ENCODE measurements around the gene CRYGN. TPM values are rescaled to one million over a fixed set of nuclear protein-coding genes. Genes with fewer than 3 reads are reported as not detected.

The CRYGN gene
- total and polyA plus RNA-seq, 12 donors, result 0.07 to 0.72 (median 0.22) TPM; not detected in 8

DNA sequence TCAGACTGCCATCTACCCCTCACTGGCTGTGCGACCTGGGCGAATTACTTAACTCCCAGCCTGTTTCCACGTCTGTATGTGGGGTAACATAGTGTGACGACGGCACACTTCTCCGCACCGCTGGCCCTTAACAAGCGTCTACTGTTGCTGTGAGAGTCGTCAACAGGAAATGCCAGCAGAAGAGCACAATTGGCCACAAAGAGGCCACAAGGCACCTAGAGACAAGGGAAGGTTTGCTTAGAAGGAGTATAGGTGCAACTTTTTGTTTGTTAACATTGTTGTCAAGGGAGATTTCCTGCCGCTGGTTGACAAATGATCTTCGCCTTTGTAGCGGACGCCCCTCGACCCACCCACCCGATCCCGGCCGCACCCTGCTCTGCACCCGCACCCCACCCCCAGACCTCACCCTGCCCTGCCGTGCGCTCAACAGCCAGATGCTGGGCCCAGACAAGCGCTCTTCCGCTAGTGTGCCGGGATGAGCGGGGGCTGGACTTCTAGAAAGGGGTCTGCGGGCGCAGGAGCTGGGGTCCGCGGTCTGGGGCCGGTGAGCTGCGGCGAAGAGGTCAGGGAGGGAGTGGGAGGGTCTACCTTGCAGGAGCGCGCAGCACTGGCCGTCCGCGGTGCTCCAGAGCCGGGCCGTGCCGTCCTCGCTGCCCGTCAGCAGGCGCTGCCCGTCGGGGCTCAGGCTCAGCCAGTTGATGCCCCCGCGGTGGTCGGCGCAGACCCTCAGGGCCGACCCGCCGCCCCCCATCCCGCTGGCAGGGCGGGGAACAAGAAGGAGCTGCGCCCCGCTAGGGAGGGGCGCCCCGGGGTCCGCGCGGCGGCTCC is 30.9 kb downstream of the CRYGN start:
- H3K27me3 ChIP-seq, result peaks cover 6 to 74% (median 57%) of the 10 kb centered on the region in 7 donors
- intact Hi-C loops (cut with DNase I), result no loop called here
- peak in 2 of 8 donors; percentile 17 to 38 for ATAC-seq
- no peak for DNase-seq
- H3K4me3 ChIP-seq, result peak overlapping the region in 9 of 10 donors; percentile 31 to 53 (median 50)
- peaks cover 3 to 31% (median 21%) of the 10 kb centered on the region in 9 donors for H3K4me1 ChIP-seq
- no peaks in the 10 kb centered on the region for H3K36me3 ChIP-seq
- H3K27ac ChIP-seq, result peak overlapping the region in 1 of 10 donors; percentile 58
- H3K9me3 ChIP-seq, result no peaks in the 10 kb centered on the region
- WGBS, 2 donors, result 15 to 19% methylated on average over 60 to 61 of the region's 61 CpGs
- TF ChIP-seq, protein P1, sequence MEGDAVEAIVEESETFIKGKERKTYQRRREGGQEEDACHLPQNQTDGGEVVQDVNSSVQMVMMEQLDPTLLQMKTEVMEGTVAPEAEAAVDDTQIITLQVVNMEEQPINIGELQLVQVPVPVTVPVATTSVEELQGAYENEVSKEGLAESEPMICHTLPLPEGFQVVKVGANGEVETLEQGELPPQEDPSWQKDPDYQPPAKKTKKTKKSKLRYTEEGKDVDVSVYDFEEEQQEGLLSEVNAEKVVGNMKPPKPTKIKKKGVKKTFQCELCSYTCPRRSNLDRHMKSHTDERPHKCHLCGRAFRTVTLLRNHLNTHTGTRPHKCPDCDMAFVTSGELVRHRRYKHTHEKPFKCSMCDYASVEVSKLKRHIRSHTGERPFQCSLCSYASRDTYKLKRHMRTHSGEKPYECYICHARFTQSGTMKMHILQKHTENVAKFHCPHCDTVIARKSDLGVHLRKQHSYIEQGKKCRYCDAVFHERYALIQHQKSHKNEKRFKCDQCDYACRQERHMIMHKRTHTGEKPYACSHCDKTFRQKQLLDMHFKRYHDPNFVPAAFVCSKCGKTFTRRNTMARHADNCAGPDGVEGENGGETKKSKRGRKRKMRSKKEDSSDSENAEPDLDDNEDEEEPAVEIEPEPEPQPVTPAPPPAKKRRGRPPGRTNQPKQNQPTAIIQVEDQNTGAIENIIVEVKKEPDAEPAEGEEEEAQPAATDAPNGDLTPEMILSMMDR (IDR thresholded peaks at IDR 0.05), result no peak

DNA sequence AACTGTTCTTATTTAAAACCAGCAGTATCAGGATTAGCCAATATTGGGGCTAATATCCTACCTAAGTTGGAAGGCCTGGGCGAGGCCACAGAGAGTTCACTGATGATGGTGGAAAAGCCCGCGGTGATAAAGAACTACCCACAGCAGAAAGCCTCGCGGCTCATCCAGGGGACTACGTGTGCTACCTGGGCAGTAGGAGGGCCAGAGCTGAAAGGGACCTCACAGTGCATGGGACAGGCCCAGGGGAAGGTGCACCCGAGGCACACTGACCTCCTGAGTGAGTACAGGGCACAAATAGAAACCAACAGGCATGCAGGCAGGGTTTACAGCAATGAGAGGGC is 31.5 kb downstream of the CRYGN start:
- H3K27ac ChIP-seq, result no peak overlapping the region
- WGBS, 2 donors, result 85 to 86% methylated on average over 7 of the region's 7 CpGs
- intact Hi-C loops (cut with DNase I), result no loop called here
- no peaks in the 10 kb centered on the region for H3K9me3 ChIP-seq
- no peak for ATAC-seq
- H3K36me3 ChIP-seq, result no peaks in the 10 kb centered on the region
- peak overlapping the region in 1 of 10 donors; percentile 52 for H3K4me3 ChIP-seq
- peaks cover 6 to 68% (median 57%) of the 10 kb centered on the region in 7 donors for H3K27me3 ChIP-seq
- peaks cover 3 to 37% (median 21%) of the 10 kb centered on the region in 9 donors for H3K4me1 ChIP-seq
- TF ChIP-seq, protein P1 (IDR thresholded peaks at IDR 0.05), result no peak
- no peak for DNase-seq

DNA sequence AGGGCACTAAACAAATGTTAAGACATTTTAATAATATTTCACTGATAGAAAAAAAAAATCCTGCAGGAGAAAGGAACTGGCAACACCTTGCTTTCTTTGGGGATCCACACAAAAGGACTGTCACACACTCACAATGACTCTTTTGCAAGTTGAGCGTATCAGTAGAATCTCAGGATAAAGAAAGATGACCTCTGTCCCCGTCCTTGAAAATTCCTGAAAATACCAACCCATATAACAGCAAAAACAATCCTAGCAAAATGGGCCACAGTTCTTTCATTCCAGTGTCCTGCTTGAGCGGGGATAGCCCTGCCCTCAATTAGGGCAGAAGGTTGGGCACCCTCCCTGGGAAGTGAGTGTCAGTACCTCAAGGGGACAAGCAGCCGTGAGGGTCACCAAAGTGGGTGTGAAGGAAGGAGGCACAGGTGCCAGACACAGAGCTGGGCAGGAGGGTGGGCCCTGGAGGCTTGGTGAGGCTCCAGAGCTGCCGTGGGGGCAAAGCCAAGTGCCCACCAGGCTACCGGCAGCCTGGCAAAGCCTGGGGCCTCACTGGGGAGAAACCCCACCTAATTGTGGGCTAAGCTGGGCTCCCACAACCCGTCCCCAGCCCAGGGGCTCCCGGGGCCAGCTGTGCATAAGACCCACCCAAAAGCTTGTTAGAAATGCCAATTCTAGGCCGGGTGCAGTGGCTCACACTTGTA is 32.9 kb downstream of the CRYGN start:
- DNase-seq (no peak), ATAC-seq (no peak)
- WGBS, 2 donors, result 91 to 96% methylated on average over 9 of the region's 9 CpGs
- no peak overlapping the region for H3K27ac ChIP-seq
- peaks cover 6 to 58% (median 50%) of the 10 kb centered on the region in 7 donors for H3K27me3 ChIP-seq
- H3K9me3 ChIP-seq, result no peaks in the 10 kb centered on the region
- no peak overlapping the region for H3K4me3 ChIP-seq
- TF ChIP-seq, protein P1 (IDR thresholded peaks at IDR 0.05), result no peak
- peaks cover 3 to 40% (median 21%) of the 10 kb centered on the region in 9 donors for H3K4me1 ChIP-seq
- no peaks in the 10 kb centered on the region for H3K36me3 ChIP-seq
- intact Hi-C loops (cut with DNase I), result no loop called here

DNA sequence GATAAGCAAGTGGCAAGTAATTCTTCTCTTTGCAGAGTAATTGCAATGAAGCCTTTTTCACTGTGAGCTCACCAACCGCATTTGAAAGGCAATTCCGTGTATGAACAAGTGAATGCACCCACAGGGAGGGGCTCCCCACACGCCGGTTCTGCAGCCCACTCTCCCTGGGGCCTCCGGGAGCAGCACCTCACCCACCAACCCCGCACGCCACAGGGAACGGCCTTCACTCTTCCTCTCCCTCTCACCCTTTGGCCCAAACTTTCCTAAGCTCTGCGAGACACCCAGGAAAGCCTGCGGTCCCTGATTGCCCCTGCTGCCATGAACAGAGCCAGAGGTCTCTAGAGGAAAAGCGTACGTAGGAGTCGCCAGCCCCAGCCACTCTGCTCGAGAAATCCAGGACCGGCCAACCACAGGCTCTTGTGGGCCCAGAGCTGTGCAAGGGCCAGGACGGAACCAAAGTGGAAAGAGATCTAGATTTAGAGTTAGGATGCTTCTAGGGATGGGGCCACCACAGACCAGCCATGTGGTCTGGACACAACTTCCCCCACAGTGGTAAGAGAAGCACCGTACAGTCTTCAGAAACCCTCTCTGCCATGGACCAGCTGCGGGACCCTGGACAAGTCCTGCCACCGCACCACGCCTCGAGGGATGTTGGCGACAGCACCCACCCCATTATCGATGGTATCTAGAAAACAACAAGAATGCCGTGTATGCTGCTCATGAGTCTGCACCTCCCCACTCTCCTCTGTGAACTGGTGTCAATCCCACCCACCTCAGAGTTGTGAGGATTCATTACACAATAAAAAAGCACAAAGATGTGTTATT is 33.7 kb downstream of the CRYGN start:
- DNase-seq (no peak), ATAC-seq (no peak)
- peaks cover 3 to 40% (median 21%) of the 10 kb centered on the region in 9 donors for H3K4me1 ChIP-seq

More for the DNA sequence above, 33.7 kb downstream of the CRYGN start:
- H3K4me3 ChIP-seq, result no peak overlapping the region
- TF ChIP-seq, protein P1 (IDR thresholded peaks at IDR 0.05), result no peak
- WGBS, 2 donors, result 91 to 93% methylated on average over 24 of the region's 24 CpGs
- H3K36me3 ChIP-seq, result no peaks in the 10 kb centered on the region
- intact Hi-C loops (cut with DNase I), result no loop called here
- H3K27me3 ChIP-seq, result peaks cover 6 to 53% (median 46%) of the 10 kb centered on the region in 7 donors
- no peaks in the 10 kb centered on the region for H3K9me3 ChIP-seq
- no peak overlapping the region for H3K27ac ChIP-seq

Measured in heart right ventricle (tissue), 16 donors.